ENCODE data around the gene MKLN1.

DNA sequence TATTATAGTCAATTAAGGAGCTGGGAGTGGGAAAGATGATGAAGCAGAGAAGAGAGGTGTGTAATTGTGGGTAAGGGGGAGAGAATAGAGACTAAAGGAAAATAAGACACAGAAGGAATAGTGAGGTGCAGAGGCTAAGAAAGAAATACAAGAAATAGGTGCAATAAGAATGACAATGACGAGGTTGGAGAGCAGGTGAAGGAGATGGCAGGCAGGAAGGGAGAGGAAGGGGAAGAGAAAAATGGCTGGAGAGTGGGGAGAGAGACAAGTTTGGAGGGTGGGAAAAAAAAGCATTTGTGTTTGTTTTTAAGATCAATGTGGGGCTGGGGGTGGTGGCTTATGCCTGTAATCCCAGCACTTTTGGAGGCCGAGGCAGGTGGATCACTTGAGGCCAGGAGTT lies 27.6 kb upstream of the MKLN1 start:
- TF ChIP-seq, protein P1, sequence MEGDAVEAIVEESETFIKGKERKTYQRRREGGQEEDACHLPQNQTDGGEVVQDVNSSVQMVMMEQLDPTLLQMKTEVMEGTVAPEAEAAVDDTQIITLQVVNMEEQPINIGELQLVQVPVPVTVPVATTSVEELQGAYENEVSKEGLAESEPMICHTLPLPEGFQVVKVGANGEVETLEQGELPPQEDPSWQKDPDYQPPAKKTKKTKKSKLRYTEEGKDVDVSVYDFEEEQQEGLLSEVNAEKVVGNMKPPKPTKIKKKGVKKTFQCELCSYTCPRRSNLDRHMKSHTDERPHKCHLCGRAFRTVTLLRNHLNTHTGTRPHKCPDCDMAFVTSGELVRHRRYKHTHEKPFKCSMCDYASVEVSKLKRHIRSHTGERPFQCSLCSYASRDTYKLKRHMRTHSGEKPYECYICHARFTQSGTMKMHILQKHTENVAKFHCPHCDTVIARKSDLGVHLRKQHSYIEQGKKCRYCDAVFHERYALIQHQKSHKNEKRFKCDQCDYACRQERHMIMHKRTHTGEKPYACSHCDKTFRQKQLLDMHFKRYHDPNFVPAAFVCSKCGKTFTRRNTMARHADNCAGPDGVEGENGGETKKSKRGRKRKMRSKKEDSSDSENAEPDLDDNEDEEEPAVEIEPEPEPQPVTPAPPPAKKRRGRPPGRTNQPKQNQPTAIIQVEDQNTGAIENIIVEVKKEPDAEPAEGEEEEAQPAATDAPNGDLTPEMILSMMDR (IDR thresholded peaks at IDR 0.05) = no peak
- TF ChIP-seq POLR2A (IDR thresholded peaks at IDR 0.05) = no peak

Data from Peyer's patch (tissue), 4 donors.